Motor neuron (in vitro differentiated cells): Measurements from ENCODE around the gene PITPNM3. TPM values are rescaled to one million over a fixed set of nuclear protein-coding genes. Genes with fewer than 3 reads are reported as not detected.

Experiments used
- ATAC-seq, 8 experiments: fragments of 200-7000 bp; cut with Tn5 transposase; replicated peaks in 6 of 8; 2 replicates each; pipeline ENCODE4 v1.8.0; 2021; ENCODE audit warnings: mild to moderate bottlenecking in 8 of 8, moderate library complexity in 8 of 8
- H3K27ac ChIP-seq, 2 donors: fragments of 250-450 bp; sonication (Bioruptor Pico); 2 replicates each; pipeline ENCODE4 v1.9.0; 2021; ENCODE audit warnings: antibody characterized with exemption in 2 of 2, mild to moderate bottlenecking in 2 of 2, moderate library complexity in 1 of 2
- H3K4me1 ChIP-seq, 2 donors: fragments of 250-450 bp; sonication (Bioruptor Pico); replicated peaks in 1 of 2; 2 replicates each; pipeline ENCODE4 v1.6.1; 2021; ENCODE audit warnings: antibody characterized with exemption in 2 of 2, mild to moderate bottlenecking in 2 of 2, moderate library complexity in 1 of 2
- H3K4me3 ChIP-seq, 5 donors: fragments of 250-450 bp; sonication (Bioruptor Pico); 2 replicates each; pipeline ENCODE4 v1.9.0; 2021; ENCODE audit warnings: antibody characterized with exemption in 5 of 5, mild to moderate bottlenecking in 5 of 5, moderate library complexity in 4 of 5
- WGBS, 10 experiments: fragments of 450-650 bp; shearing (Covaris generic); methylation state at CpG; one replicate each; pipeline ENCODE4 v1.0.0; 2022; 5-methylcytosine and 5-hydroxymethylcytosine counted together
- in situ Hi-C, 9 experiments: fragments of 400-800 bp; cut with MboI; loops; one replicate each; pipeline ENCODE4 v1.15.0; 2021; ENCODE audit warnings: low sequenced_read_pairs in 9 of 9, low pct_unique_long_range_greater_than_20kb in 2 of 9; ENCODE audit not compliant: unreplicated experiment in 9 of 9
- total RNA-seq, 8 experiments: library from RNA; unstranded; fragments of 300-600 nt; gene quantifications; 2 replicates each; pipeline versions ENCODE4 v1.2.3 to v1.2.4, GENCODE V29; 2022

Gene PITPNM3
- total RNA-seq, 8 experiments from 2014 or later, result 0.31 to 10.1 (median 1.7) TPM

DNA sequence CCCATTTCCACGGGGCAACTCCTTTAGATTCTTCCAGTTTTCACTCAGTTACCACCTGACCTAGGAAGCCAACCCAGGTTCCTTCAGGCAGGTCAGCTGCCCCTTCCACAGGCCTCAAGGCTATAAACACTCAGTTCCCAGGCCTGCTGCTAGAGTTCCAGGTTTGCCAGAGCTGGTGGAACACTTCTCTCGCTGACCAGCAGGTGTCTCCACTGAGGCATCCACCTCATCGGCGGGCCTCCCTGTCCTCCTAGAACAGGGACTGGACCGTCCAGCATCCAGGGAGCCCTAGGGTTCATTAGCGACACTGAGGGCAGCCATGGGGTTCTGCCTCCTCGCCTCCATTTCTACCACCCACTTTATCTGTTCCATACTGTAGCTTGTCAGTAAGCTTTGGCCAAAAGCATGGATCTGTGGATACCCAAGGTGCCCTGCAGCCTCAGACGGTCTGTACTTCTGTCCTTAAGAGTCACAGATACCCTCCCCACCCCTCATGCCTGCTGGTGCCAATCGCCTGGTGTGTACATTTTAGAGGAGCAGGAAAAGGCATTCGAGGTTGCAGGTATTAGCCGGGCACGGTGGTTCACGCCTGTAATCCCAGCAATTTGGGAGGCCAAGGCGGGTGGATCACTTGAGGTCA is 83.1 kb downstream of the PITPNM3 start:
- H3K4me1 ChIP-seq, result peaks cover 29 to 31% of the 10 kb centered on the region in 2 donors
- H3K4me3 ChIP-seq, result no peak overlapping the region
- WGBS, 10 experiments, result 0 to 100% (median 8%) methylated on average over 1 to 8 of the region's 14 CpGs; no CpG with 5 or more reads in 4 of the 10 experiments
- peak; percentile 56 to 88 (median 77) for ATAC-seq
- in situ Hi-C loops, result no loop called here
- H3K27ac ChIP-seq, result peak overlapping the region in 1 of 2 donors; percentile 12

DNA sequence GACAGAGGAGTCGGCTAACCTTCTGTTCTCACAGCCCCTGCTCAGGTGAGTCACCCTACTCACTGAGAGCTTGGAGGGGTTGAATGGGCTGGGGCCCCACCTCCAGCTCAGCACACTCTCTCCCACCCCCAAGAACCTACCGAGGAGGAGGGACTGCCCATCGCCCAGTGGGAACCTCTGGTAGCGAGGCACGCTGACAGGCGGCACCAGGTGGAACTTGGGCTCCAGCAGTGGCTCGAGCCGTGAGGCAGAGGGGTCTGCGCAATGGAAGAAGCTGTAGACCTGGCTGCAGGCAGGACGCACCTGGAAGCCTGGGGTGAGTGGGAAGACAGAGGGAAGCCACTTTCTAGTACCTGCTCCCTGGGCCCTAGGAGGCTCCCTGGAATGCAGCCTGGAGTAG is 83.8 kb downstream of the PITPNM3 start:
- WGBS, 10 experiments, result 83% methylated on average over 2 of the region's 10 CpGs; no CpG with 5 or more reads in 9 of the 10 experiments
- H3K27ac ChIP-seq, result peak overlapping the region in 1 of 2 donors; percentile 12
- in situ Hi-C loops, result no loop called here

DNA sequence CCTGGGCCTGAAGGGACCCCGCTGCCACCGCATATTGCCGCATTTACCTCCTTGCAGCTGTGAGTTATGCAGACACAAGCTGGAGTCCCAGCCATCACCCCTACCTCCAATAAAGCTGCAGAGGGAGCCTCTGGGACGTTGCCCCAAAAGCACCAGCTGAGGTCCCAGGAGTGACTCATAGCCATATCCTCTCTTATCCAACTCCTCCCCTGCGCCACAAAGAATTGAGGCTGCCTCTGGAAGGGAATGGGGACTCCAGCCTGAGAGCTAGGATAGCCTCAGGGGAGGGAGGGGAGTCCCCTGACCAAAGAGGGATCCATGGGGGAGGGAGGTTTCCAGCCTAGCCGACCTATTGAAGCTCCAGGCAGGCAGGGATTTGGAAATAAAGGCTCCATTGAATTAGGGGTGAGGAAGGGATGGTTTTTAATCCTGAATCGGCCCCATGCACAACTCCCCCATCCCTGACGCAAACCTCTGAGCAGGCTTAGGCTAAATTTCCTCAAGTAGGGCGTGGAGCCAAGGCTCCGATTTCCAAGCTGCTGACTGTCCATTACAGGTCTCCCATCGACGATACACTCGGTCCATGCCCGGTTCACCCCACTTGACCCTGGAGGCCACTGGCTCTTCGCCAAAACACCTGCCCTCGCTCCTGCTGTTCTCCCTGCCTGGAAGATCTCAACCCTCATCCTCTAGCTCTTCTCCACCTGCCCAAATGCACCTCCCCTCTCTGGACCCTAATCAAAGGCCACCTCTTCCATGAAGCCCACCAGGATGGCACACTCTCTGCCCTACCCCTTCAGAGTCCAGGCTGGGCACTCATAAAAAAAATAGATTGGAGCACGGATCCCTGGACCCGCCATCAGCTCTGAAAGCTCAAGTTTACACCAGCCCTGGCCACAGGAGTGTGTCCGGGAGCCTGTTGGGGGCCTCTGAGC is 84.6 kb downstream of the PITPNM3 start:
- in situ Hi-C loops, result no loop called here
- 36 to 100% (median 69%) methylated on average over 1 to 10 of the region's 19 CpGs; no CpG with 5 or more reads in 2 of the 10 experiments for WGBS, 10 experiments
- Histone ChIP-seq H3K4me3 (no peak overlapping the region), H3K27ac (no peak overlapping the region), H3K4me1 (peaks cover 17 to 23% of the 10 kb centered on the region in 2 donors)
- peak in 7 of 8 experiments; percentile 17 to 88 (median 32) for ATAC-seq

More for the DNA sequence above, 83.8 kb downstream of the PITPNM3 start:
- ATAC-seq, result no peak
- H3K4me1 ChIP-seq, result peaks cover 24 to 29% of the 10 kb centered on the region in 2 donors
- no peak overlapping the region for H3K4me3 ChIP-seq

DNA sequence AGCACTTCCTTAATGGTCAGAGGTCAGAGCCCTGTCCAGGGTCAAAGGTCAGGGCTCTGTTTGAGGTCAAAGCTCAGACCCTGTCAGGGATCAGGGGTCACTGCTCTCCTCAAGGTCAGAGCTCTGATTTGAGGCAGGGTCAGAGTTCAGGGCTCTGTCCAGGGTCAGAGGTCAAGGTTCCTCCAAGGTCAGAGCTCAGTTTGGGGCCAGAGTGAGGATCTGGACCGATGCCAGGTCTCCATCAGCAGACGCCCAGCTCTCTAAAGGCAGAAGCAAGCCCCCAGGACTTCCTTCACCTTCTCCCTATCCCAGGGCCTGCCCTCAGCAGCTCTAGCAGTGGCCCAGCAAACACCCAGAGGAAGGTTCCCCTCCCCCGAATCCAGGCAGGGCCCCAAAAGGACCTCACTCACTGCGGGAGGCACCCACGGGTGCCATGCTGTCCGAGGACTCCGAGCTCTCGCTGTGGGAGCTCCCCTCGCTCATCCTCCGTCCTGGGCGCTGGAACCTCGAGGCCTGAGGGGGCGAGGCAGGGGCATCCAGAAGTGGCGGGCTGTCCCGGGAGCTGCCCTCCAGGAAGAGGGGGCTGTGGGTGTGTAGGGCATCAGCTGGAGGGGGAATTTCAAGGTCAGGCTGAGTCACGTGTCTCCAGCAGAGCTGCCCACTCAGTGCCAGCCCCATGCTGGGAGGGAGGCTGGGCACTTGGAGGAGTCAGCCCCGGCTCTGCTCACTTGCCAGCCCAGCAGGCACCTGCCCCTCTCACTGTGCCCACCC is 85.4 kb downstream of the PITPNM3 start:
- no peak overlapping the region for H3K4me3 ChIP-seq
- H3K27ac ChIP-seq, result no peak overlapping the region
- ATAC-seq, result peak in 1 of 8 experiments; percentile 1
- in situ Hi-C loops, result no loop called here
- H3K4me1 ChIP-seq, result peaks cover 9 to 16% of the 10 kb centered on the region in 2 donors
- 90% methylated on average over 2 of the region's 17 CpGs; no CpG with 5 or more reads in 9 of the 10 experiments for WGBS, 10 experiments

DNA sequence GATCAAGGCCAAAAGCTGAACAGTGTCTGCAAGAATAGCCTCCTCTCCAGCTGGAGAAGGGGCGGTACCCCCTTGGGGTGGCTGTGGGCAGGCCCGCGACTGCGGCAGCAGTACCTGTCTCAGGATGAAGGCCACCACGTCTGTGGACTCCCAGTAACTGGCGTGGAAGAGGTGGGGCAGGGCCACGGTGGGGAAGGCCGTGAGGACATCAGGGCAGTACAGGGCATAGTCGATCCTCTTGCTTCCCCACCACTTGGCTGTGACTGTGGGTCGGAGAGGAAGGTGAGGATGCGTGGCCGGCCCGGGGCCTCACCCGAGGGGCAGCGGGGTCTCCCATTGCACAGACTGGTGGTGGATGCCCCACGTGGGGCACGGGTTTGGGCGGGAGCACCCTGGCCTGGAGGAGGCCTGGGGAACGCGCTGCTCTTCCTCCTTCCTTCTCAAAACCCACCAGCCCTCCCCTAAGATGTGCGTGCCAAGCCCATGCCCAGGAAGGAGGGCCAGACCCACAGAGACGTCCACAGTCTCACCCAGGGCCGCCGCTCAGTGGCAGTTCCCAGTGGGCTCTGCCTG is 86.1 kb downstream of the PITPNM3 start:
- Histone ChIP-seq H3K4me3 (no peak overlapping the region), H3K27ac (no peak overlapping the region), H3K4me1 (peaks cover 3 to 14% of the 10 kb centered on the region in 2 donors)
- in situ Hi-C loops, result no loop called here
- WGBS, 10 experiments, result 100% methylated on average over 2 to 5 of the region's 24 CpGs; no CpG with 5 or more reads in 7 of the 10 experiments
- ATAC-seq, result no peak

DNA sequence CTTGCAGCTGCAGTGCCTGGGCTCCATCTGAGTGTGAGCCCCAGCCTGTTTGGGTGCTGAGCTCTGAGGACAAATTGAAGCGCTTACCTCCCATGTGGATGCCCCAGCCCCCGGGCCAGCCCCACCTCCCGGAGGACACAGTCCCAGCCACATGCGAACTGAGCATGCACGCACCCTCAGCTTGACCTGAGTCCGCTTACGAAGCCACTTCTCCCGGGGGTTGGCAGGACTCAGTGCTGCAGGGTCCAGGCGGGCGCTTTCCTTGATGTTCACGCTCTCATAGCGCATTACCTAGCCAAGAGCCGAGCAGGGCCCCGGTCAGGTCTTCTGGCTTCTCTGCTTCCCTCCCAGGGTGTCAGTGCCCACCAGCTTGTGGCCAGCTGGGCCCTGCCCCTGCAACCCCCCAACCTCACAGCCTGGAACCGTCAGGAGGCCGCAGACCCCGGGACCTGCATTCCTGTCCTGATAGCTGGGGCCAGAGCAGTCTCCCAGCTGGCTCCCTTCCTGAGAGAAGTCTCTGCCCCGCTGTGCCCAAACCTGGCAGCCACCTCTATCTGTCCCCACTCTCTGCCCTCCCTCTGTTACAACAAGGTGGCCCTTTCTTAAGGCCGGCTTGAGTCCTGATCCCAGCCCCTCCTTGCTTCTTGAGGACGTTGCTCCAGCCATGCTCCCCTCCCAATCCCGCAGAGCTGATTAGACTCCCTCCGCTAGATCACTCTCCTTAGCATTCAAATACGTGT is 88.1 kb downstream of the PITPNM3 start:
- in situ Hi-C loops, result no loop called here
- H3K4me3 ChIP-seq, result no peak overlapping the region
- peaks cover 0 to 5% of the 10 kb centered on the region in 2 donors for H3K4me1 ChIP-seq
- no peak for ATAC-seq
- no peak overlapping the region for H3K27ac ChIP-seq
- WGBS, 10 experiments, result 40 to 93% (median 80%) methylated on average over 1 to 10 of the region's 23 CpGs; no CpG with 5 or more reads in 2 of the 10 experiments

DNA sequence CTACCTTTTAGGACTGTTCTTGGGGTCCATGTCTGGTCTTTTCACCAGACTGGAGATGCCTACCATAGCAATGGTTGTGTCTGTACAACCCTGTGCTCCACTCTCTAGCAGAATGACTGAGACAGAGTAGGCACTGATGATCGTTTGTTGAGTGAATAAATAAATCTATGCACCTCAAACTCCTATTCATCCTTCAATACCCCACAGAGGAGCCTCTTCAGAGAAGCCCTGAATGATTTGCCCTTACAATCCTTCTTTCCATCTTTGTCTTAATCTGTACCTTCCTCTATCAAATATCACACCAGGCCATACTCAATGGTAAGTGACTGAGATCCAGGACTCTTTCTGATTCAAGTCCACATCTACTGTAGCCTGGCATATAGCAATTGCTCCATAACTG is 88.8 kb downstream of the PITPNM3 start:
- no peak for ATAC-seq
- Histone ChIP-seq H3K4me1 (no peaks in the 10 kb centered on the region), H3K4me3 (no peak overlapping the region), H3K27ac (no peak overlapping the region)
- WGBS, 10 experiments, result 67 to 91% (median 67%) methylated on average over 1 of the region's 1 CpG; no CpG with 5 or more reads in 7 of the 10 experiments
- in situ Hi-C loops, result no loop called here

DNA sequence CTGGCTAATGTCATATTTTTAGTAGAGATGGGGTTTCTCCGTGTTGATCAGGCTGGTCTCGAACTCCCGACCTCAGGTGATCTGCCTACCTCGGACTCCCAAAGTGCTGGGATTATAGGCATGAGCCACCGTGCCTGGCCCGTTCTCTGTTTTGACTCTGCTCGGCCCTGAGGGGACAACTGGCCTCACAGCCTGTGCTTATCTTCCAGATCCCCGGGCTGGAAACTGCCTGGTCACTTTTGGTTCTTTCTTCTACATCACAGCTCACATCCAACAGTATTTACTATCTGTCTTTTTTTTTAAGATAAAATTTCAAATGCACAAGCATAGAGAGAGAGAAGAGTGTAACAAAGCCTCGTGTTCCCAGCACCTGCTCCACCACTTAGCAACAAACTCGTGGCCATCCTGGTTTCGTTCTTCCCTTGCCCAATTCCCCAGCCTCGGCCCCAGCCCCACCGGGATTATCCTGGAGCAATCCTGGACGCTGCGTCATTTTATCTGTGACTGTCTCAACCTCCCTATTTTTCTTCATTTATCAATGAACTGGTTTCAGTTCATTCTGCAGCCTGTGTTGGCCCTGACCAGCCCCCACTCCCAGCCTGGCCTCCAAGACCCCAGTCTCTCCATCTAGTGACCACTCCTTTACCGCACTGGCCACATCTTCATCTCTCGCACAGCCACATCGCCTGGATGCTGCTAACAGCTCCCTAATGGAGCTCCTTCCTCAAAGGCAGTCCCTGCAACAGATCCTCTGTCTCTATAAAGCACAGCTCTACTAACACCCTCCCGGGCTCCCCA is 91.0 kb downstream of the PITPNM3 start:
- no peak overlapping the region for H3K27ac ChIP-seq
- no peak overlapping the region for H3K4me3 ChIP-seq
- ATAC-seq, result no peak
- WGBS, 10 experiments, result 0 to 93% (median 77%) methylated on average over 2 to 14 of the region's 19 CpGs; no CpG with 5 or more reads in 1 of the 10 experiments
- in situ Hi-C loops, result no loop called here
- peaks cover 3 to 11% of the 10 kb centered on the region in 2 donors for H3K4me1 ChIP-seq

DNA sequence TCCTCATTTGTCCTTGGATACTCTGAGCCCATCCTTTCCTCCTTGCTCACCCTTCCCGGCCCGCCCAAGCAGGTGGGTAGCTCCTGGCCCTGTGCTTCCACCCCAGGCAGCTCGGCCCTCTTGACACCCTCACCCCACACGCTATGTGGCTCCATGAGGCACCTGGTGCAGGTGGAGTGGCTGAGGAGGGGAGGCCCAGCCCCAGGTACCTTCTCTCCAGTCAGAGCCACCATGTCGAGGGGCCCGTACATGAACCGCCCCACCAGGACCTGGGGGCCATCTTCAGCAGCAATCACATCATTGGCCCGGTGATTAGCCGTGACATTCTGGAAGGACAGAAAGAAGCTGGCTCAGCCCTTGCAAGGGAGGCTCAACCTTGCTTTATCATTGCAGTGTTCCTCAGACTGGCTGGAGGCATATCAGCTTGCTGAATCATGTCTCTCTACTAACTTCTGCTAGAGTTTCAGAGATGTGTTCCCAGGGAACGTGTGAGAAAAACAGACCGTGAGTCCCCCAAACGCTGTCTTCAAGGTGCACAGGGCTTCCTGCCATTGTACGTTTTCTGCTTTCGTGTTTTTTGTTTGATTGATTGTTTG is 91.8 kb downstream of the PITPNM3 start:
- H3K27ac ChIP-seq, result no peak overlapping the region
- 20 to 100% (median 80%) methylated on average over 1 to 8 of the region's 14 CpGs; no CpG with 5 or more reads in 1 of the 10 experiments for WGBS, 10 experiments
- no peak overlapping the region for H3K4me3 ChIP-seq
- ATAC-seq, result no peak
- peaks cover 3 to 15% of the 10 kb centered on the region in 2 donors for H3K4me1 ChIP-seq
- in situ Hi-C loops, result no loop called here

DNA sequence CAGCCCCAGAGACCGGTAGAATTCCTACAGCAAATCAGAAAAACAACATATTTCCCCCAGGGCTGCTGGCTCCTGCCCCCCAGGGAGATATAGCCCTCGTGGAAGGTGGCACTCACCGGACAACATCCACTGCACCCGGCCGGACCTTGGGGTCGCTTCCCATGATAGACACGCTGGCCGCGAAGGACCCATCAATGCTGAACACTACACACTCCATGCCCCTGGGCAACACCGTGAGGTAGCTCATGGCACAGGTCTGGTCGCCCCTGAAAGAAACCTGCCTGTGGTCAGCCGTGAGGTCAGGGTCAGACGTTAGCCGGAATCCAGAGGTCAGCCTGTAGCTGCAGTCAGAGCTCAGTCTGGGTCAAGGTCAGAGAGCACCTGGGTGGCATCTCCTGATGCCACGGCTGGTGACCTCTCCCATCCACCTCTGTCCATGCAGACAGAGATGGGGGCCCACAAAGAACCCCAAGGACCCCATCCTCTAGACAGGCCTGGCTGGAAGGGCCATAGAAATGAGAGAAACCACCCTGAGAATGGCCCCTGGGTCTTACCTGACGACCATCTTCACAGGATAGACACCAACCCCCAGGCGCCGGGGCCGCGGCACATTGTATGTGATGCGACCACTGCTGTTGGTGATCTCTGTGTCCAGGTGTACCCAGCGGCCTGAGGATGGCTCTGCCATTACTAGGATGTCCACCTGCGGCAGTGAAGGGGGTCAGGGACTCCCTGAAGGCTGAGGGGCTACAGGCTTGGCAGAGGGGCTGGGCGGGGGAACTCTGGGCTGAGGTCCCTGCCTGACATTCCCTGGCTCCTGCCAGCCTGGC is 92.5 kb downstream of the PITPNM3 start:
- no peak for ATAC-seq
- 75 to 96% (median 89%) methylated on average over 2 to 9 of the region's 24 CpGs; no CpG with 5 or more reads in 6 of the 10 experiments for WGBS, 10 experiments
- in situ Hi-C loops, result no loop called here
- Histone ChIP-seq H3K4me3 (no peak overlapping the region), H3K27ac (no peak overlapping the region), H3K4me1 (peaks cover 3 to 15% of the 10 kb centered on the region in 2 donors)
